Pons (tissue), 1 donor: ENCODE measurements around the gene UPF2.
"Not testable (repeated sequence)": the region's sequence is repeated elsewhere in the genome, so short reads cannot be mapped to it uniquely, and the experiment has no call there.

ENCODE experiments used
- DNase-seq: peaks from one replicate; pipeline ENCODE4 v3.0.0-alpha.2; 2016; ENCODE audit warnings: low spot score

UPF2 gene

DNA sequence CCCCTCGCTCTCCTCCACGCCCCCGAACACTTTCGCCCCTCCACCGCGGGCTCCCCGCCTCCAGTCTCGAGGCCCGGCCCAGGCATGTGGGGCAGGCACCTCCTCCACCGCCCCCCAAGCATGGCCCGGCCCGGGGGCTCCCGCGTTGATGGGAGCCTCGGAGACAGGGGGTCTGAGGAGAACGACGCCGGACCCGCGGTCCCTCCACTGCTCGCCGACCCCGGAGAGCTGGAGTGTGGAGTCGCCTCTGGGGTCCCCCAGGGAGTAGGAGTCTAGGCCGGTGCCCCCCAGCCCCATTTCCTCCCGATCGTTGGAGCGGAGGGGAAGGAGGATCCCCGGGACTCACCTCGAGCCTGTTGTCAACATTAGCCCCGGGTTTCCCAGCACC is 206 bp downstream of the UPF2 start:
- no peak for DNase-seq

DNA sequence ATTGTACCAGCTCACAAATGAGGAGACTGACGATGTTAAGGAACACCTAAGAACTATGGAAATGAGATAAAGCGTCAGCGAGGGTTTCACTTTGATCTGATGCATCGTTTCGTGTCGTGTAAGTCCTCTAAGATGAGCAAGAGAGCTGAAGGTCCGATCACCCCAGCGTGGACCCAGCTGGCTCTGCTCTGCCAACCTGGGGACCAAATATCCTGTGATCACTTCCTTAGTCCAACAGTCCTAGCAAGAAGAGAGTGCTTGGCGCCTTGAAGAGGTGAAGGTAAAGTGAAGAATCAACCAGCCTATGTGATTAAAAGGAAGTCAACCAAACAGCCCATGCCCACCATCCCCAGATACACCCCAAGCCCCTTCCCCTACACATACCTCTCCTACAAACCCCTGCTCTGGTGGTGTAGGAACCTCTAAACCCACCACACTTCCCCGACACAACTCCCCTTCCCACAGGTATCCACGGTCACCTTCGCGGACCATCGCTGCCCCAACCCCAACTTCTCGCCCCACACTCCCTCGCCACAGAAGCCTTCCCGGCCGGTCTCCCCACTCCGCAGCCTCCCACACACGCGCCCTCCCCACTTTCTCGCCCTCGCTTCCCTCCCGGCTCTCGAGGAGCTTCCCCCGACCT is 722 bp downstream of the UPF2 start:
- DNase-seq: peak; percentile 17

- no peak for DNase-seq
Observed at GRCh38 chr10:12036073-12036655, 6.4 kb downstream of the UPF2 start.

GRCh38 chr10:12031404-12031803 is 11.2 kb downstream of the UPF2 start:
- DNase-seq: no peak

GRCh38 chr10:12027539-12027938 is 15.1 kb downstream of the UPF2 start:
- DNase-seq: no peak

GRCh38 chr10:12025591-12025990 is 17.0 kb downstream of the UPF2 start:
- no peak for DNase-seq

DNA sequence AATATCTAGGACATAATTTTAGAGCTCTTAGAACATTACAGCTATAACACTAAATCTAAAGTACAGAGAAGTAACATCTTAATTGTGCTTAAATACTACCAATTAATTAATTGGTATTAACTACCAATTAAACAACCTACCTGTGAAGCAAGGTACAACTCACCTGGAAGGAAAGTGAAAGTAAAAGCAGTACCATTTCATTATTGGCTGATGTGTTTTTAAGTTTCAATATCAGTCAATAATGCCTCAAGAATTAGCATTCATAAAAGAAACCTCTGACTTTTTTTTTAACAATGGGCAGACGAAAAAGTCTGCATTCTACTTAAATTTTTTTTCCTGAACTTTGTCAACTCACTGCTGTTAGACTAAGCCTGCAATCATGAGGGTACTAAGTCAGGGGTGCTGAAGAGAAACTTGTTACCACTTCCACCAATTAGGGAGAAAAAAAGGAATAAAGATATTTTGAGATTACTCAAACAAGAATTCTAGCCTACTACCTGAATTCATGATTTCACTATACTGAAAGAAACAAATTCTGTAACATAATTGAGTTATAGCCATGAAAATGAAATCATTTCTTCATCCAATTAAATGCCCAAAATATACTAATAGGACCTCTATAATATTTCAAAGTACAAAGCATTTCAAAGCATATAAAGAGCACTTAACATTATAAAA is 19.9 kb downstream of the UPF2 start:
- no peak for DNase-seq

DNA sequence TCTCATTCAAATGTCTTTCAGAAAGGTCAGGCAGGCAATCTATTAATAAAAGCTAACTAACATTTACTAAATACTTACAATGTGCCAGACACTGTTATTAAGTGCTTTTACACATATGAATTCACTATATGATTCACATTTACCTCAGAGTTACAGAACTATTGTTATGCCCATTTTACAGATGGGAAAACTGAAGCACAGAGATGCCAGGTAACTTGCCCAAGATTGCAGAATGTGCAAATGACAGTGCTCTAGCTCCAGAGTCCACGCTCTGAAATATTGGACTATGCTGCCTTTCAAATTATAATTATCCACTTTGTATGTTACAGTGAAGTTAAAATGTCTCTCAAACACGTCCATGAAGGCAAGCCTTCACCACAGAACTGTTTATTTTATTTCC is 22.0 kb downstream of the UPF2 start:
- DNase-seq: no peak

DNA sequence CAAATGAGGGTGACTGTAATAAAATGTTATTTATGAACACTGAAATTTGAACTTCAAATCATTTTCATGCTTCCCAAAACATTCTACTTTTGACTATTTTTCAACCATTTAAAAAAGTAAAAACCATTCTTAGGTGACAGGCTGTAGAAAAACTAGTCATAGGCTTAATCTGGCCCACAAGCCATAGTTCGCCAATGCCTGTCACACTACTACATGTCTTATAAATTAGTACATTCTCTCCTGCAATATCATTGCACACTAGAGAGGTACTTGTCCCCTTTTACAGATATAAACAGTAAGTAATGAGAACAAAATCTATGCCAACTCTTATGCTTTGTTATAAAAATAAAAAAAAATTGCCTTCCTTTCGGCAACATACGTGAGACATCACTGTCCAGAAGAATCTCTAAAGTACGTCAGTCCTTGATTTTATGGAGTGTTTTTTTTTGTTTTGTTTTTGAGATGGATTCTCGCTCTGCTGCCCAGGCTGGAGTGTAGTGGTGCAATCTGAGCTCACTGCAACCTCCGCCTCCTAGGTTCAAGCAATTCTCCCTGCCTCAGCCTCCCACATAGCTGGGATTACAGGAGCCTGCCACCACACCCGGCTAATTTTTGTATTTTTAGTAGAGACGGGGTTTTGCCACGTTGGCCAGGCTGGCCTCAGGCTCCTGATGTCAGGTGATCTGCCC is 23.2 kb downstream of the UPF2 start:
- DNase-seq: no peak

DNA sequence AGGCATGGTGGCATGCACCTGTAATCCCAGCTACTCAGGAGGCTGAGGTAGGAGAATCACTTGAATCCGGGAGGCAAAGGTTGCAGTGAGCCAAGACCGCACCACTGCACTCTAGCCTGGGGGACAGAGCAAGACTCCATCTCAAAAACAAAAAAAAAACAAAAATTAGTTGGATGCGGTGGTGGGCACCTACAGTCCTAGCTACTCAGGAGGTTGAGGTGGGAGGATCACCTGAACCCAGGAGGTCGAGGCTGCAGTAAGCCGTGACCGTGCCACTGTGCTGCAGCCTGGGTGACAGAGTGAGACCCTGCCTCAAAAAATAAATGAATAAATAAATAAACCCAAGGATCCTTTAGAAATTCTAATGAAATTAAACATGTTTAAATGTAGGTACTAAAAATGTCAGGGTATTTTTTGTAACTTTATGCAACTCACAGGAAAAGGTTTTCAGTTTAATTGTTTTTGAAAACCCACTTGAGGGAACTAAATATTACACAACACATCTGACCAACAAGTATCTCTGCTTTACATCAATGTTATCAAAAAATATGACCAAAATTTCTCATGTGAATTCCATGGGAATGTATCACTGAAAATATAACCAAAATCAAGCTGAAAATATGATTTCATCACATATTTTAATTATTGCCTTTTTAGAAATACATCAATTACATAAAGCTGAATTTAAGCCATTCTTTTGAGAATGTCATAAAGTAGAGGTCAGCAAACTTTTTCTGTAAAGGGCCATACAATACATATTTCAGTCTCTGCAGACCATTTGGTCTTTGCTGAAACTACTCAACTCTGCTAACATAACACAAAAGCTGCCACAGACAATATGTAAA is 23.9 kb downstream of the UPF2 start:
- no peak for DNase-seq

DNA sequence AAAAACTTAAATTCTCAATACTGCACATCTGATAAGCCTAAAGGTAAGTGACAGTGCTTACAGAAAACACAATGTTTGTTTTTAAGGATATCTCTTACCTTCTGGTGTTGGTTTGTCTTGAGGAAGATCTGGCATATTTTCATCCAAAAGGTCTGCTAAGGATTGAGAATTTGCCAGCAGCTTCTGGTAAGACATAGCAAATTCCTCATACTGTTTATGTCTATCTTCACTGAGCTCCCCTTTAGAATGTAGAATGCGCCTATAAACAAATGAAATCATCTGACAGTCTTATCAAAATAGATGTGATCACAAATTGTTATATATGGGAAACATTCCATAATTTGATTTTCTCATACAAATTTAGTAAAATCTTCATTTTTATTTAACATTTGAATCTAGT is 28.7 kb downstream of the UPF2 start:
- DNase-seq: no peak

GRCh38 chr10:12013391-12013790 is 29.2 kb downstream of the UPF2 start:
- DNase-seq: not testable (repeated sequence)

DNA sequence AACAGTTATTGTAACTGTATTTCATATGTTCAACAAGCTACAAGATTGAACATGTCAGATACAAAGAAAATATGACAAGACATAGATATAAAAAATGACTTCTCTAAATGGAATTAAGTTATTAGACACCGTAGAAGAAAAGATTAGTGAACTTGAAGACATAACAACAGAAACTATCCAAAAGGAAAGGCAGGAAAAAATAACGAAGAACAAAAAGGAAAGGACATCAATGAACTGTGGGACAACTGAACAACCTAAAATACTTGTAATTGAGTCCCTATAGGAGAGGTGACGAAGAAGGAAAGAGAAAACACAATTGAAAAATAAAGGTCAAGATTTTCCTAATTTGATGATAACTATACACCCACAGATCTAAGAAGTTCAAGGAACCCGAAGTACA is 32.3 kb downstream of the UPF2 start:
- DNase-seq: no peak

- DNase-seq: not testable (repeated sequence)
Observed at GRCh38 chr10:12008842-12009241, 33.8 kb downstream of the UPF2 start.

DNA sequence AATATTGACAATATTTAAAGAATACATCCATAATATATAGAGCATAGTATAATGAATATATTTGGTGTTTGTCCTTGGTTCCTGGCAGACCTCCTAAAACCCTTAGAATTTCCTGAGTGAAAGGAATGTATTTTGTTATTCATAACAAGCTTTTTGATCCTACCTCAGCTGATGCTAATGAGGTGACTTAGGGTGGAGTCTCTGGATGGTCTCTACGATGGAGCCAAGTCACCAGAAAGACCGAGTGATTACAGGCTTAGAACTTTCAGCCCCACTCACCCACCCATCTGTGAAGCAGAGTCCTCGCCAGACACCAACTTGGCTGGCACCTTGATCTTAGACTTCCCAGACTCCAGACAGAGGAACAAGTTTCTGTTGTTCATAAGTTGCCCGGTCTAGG is 35.9 kb downstream of the UPF2 start:
- DNase-seq: no peak

DNA sequence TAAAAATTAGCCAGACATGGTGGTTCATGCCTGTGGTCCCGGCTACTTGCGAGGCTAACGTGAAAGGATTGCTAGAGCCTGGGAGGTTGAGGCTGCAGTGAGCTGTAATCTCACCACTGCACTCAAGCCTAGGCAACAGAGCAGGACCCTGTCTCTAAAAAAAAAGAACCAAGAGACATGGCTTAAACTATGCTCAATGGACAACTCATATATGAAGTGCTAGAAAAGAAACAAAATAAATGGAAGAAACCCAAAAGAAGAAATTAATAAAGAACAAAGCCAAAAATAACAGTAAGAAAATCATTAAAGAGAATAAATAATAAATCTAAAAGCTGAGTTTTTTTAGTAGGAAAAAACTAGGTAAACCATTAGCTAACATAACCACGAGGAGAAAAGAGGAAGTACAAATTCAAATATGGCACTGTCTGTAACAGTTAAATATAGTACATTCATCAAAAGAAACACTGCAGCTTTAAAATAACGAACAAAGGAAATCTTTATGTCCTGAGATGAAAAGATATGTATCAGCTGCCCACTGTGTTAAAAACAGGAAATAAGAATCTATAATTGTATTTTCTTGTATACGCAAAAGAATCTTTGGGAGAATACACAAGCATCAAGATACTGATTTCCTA is 48.7 kb downstream of the UPF2 start:
- DNase-seq: peak; percentile 4

DNA sequence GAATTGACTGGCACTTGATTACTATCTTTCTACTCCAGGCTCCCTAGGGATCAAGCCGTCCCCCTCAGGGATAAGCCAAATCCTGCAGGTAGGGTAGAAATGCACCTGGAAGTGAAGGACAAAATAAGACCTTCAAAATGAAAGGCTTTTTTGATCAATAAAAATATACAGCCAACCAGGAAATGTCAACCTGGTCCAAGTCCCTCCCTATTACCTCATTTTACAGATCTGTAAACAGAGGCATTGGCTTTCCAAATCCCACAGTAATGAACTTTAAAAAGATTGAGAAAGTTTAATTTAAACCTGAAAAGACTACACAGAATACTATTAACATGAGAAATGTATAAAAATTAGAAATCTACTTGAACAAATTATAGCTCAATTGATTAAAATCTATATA is 53.7 kb downstream of the UPF2 start:
- DNase-seq: no peak

- DNase-seq: peak; percentile 82
Observed at GRCh38 chr10:11986593-11987216, 55.9 kb downstream of the UPF2 start.

GRCh38 chr10:11982253-11982652 is 60.4 kb downstream of the UPF2 start:
- DNase-seq: no peak

DNA sequence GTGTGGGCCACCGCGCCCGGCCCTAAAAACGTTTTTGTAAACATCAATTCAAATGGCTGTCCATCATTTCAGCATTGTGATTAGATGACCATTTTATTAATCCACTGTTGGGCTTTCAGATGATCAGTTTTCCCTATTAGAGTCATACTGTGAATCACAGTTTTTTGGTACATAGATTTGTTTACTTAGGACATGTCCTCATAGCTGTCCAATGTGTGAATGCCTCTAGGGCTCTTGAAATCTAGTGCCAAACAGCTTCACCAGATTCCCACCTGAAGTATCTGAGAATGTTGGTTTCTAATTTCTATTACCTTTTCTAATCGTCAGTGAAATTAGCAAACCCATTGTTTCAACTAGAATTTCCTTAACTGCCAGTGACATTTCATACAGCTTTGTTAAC is 66.8 kb downstream of the UPF2 start:
- no peak for DNase-seq

DNA sequence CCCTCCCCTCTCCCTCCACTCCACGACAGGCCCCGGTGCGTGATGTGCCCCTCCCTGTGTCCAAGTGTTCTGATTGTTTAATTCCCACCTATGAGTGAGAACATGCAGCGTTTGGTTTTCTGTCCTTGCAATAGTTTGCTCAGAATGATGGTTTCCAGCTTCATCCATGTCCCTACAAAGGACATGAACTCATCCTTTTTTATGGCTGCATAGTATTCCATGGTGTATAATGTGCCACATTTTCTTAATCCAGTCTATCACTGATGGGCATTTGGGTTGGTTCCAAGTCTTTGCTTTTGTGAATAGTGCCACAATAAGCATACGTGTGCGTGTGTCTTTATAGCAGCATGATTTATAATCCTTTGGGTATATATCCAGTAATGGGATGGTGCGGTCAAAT is 70.1 kb downstream of the UPF2 start:
- not testable (repeated sequence) for DNase-seq
